HUES48 (cell line): ENCODE results near the gene KRT75.

Experiments
- H3K27ac ChIP-seq: one replicate; pipeline ENCODE4 v1.7.0; 2013; ENCODE audit warnings: low read depth, low read length, inconsistent platforms
- H3K27me3 ChIP-seq: 2 replicates; pipeline ENCODE4 v1.6.1; 2013; ENCODE audit warnings: mild to moderate bottlenecking, low read length; ENCODE audit not compliant: control insufficient read depth, insufficient read depth
- H3K36me3 ChIP-seq: 2 replicates; pipeline ENCODE4 v1.6.1; 2013; ENCODE audit warnings: low read length; ENCODE audit not compliant: control insufficient read depth, insufficient read depth
- H3K4me1 ChIP-seq: 2 replicates; pipeline ENCODE4 v1.6.1; 2013; ENCODE audit warnings: mild to moderate bottlenecking, low read length; ENCODE audit not compliant: control insufficient read depth, insufficient read depth
- H3K4me3 ChIP-seq: 2 replicates; pipeline ENCODE4 v1.5.1; 2013; ENCODE audit warnings: mild to moderate bottlenecking, low read depth, low read length
- H3K9ac ChIP-seq: 2 replicates; pipeline ENCODE4 v1.6.1; 2013; ENCODE audit warnings: mild to moderate bottlenecking, low read depth, low read length, moderate library complexity
- H3K9me3 ChIP-seq: 2 replicates; pipeline ENCODE4 v1.6.1; 2013; ENCODE audit warnings: low read length; ENCODE audit not compliant: control insufficient read depth, insufficient read depth

The KRT75 gene

DNA sequence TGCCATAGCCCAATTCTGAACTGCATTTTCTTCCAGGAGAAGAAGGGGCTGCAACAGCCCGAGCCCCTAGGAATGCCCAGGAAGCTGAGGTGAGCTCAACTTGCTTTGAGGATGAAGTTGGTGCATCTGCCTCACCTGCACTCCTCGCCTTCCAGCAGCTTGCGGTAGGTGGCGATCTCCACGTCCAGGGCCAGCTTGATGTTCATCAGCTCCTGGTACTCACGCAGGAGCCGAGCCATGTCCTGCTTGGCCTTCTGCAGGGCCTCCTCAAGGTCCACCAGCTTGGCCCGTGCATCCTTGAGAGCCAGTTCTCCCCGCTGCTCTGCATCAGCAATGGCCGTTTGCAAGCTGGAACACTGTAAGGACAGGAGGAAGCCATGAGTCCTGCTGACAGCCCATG is 6.0 kb downstream of the KRT75 start:
- H3K9me3 ChIP-seq, result no peaks in the 10 kb centered on the region
- H3K9ac ChIP-seq, result no peak overlapping the region
- no peaks in the 10 kb centered on the region for H3K27me3 ChIP-seq

DNA sequence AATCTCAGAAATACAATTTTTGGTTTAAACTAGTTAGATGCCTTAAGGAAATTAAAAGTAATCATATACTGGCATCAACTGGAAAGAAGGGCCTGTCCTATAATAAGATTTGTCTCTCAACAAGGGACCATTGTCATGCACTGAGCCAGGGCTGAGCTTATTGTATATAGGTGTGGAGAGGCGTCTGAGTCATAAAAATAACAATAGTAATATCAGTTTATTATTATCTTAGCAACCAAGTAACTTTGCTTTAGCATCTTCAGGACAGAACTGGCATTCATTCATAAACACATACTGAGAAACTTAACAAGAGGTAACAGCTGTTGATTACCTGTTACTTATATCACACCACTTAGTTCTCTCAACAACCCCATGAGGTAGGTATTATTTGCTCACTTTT is 7.1 kb downstream of the KRT75 start:
- Histone ChIP-seq H3K27ac (no peak overlapping the region), H3K27me3 (no peaks in the 10 kb centered on the region), H3K36me3 (no peaks in the 10 kb centered on the region), H3K4me3 (no peak overlapping the region), H3K4me1 (no peaks in the 10 kb centered on the region), H3K9me3 (no peaks in the 10 kb centered on the region), H3K9ac (no peak overlapping the region)

More for the DNA sequence above, 6.0 kb downstream of the KRT75 start:
- H3K4me1 ChIP-seq, result no peaks in the 10 kb centered on the region
- H3K27ac ChIP-seq, result no peak overlapping the region
- H3K36me3 ChIP-seq, result no peaks in the 10 kb centered on the region
- no peak overlapping the region for H3K4me3 ChIP-seq

DNA sequence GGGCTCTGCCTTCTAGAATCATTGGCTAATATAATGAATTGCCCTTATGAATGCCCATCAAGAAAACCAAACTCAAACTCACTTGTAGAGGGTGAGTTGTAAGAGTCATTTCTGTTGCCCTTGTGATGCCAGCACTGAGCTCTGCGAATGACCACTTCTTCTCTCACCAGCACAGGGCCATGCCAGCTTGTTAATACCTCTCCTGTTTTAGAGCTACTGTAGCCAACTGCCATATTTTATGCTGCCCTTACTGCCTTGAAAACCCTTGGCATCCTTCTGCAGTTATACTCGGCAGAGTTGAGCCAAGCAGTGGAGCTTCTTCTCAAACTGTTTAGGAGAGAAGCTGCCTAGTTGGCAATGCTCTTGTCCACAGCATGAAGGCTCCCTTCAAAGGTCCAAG is 8.1 kb downstream of the KRT75 start:
- no peak overlapping the region for H3K27ac ChIP-seq
- no peak overlapping the region for H3K9ac ChIP-seq
- H3K4me3 ChIP-seq, result no peak overlapping the region
- no peaks in the 10 kb centered on the region for H3K4me1 ChIP-seq
- H3K36me3 ChIP-seq, result no peaks in the 10 kb centered on the region
- no peaks in the 10 kb centered on the region for H3K9me3 ChIP-seq
- no peaks in the 10 kb centered on the region for H3K27me3 ChIP-seq

DNA sequence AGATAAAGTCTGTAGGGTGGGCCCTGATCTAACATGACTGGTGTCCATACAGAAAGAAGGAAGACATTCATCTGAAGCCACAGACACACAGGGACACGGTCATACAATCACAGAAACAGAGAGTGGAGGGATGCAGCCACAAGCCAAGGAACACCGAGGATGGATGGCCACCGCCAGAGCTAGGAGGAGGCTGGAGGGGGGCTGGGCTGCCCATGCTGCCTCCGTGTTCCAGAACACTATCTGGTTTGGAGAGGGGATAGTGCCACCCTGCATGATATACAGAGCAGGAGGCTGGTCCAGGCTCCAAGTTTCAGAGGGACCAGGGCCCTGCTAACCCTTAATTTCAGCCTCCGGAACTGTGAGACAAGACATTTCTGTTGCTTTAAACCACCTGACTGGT is 8.7 kb downstream of the KRT75 start:
- Histone ChIP-seq H3K36me3 (no peaks in the 10 kb centered on the region), H3K9me3 (no peaks in the 10 kb centered on the region), H3K4me3 (no peak overlapping the region), H3K4me1 (no peaks in the 10 kb centered on the region), H3K27ac (no peak overlapping the region), H3K27me3 (no peaks in the 10 kb centered on the region), H3K9ac (no peak overlapping the region)

DNA sequence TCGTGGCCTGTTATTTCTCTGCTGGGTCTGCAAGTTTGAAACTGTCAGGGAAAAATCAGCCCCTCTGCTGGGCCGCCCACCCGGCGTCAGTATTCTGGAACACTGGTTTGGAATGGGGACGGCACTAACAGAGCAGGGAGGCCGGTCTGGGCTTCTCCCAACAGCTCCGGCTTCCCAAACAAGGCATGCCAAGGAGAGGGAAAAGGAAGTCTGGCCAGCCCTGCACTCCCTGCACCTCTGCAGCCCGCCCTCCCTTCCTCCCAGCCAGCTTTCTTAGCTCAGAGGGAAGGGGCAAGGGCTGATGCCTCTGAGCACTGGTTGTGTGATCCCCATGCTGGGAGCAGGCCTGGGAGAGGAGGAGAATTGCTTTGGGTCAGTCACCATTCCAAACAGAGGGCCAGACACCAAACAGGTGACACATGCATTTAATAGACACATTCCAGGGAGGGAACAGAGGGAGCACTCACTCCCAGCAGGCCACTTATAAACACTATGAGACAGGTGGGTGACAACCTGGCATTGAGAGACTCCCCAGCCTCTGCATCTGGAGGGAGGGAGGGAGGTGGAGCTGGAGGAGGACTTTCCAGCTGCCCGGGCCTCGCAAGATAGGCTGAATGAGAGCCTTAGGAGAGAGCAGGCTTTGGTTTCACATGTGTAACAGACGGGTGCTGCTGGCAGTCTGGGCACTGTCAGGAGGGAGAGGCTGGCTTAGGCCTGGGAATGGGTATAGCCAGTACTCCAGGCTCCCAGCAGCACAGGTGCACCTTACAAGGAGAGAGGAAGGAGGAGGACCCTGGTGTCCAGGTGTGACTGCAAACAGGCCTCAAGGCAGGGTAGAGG is 10.3 kb downstream of the KRT75 start:
- no peaks in the 10 kb centered on the region for H3K9me3 ChIP-seq
- no peak overlapping the region for H3K9ac ChIP-seq
- H3K27ac ChIP-seq, result no peak overlapping the region
- no peak overlapping the region for H3K4me3 ChIP-seq
- no peaks in the 10 kb centered on the region for H3K27me3 ChIP-seq
- H3K4me1 ChIP-seq, result no peaks in the 10 kb centered on the region
- no peaks in the 10 kb centered on the region for H3K36me3 ChIP-seq

DNA sequence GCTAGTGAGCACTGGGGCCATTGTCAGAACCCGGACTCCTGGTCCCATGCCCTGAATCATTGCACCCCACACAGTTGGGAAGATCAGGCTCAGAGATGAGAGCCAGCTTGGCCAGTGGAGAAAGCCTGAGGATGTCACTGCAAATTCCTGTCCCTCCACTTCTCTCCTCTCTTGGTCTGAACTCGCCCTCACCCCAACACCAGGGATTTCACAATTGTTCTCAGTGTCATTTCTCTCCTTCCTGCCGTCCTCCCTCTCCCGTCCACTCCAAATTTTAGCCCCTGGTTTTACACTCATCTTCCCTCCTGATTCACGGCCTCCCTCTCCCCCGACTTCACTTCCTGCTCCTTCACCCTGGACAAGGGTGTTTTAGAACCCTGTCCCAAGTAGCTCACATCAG is 11.1 kb downstream of the KRT75 start:
- Histone ChIP-seq H3K4me3 (no peak overlapping the region), H3K9ac (no peak overlapping the region), H3K27ac (no peak overlapping the region), H3K36me3 (no peaks in the 10 kb centered on the region), H3K4me1 (no peaks in the 10 kb centered on the region), H3K9me3 (no peaks in the 10 kb centered on the region), H3K27me3 (no peaks in the 10 kb centered on the region)

DNA sequence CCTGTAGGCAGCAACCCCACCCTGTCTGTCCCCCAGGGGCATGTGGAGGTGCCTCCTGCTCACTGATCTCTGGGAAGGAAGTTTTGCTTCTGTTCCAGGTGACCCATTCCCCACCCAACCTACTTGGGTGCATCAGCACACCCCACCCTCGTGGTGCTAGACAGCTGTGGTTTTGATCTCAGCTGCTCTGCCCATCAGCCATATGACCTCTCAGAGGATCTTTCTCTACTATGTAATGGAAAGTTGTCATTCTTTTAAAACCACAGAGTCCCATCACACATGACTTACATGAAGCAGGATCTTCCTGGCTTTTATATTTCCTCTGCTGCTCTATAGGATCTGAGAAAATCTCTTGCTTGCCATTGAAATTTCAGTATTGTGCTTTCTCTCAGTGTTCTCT is 14.5 kb downstream of the KRT75 start:
- Histone ChIP-seq H3K36me3 (no peaks in the 10 kb centered on the region), H3K9me3 (no peaks in the 10 kb centered on the region), H3K4me3 (no peak overlapping the region), H3K9ac (no peak overlapping the region), H3K4me1 (no peaks in the 10 kb centered on the region), H3K27ac (no peak overlapping the region), H3K27me3 (no peaks in the 10 kb centered on the region)

DNA sequence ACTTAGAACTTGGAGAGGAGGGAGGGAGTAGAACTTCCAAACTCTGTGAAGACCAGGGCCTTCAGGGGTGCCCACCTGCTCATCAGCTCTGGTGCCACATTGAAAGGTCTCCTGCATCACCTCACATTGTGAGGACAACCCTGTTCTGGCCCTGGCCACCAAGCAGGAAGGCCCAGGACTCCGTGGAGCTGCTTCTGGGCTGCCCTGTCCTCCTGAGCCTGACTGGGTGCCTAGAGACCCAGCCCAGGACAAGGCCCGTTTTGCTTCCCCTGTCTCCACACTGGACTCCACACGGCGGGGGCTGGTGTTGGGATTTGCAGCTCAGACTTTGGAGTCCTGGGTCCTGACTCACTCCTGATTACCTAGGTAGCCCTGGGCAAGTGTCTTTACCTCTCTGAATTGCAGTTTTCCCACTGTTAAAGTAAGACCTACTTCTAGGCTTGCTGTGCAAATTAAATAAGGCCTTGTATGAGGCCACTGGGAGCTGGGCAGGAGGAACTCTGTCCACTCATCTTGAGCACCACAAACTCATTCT is 15.5 kb downstream of the KRT75 start:
- no peaks in the 10 kb centered on the region for H3K27me3 ChIP-seq
- no peak overlapping the region for H3K27ac ChIP-seq
- no peaks in the 10 kb centered on the region for H3K36me3 ChIP-seq
- H3K9ac ChIP-seq, result no peak overlapping the region
- H3K4me1 ChIP-seq, result no peaks in the 10 kb centered on the region
- no peaks in the 10 kb centered on the region for H3K9me3 ChIP-seq
- no peak overlapping the region for H3K4me3 ChIP-seq

DNA sequence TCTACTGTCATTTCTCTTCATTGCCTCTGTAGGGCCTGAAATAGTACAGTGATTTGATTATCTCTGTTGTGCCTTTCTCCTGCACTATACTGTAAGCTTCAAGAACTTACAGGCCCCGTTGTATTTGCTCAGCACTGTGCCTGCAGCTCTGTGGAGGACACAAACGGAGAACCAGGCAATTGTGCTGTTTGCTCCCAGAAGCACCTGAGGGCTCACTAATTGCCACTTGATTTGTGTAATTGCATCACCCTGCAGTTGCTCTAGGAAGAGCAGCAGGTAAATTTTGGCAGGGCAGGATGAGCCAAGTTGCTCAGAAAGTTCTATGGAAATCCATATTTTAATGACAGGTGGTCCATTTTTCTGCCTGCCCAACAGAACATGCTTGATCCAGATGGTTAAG is 16.4 kb downstream of the KRT75 start:
- no peak overlapping the region for H3K4me3 ChIP-seq

DNA sequence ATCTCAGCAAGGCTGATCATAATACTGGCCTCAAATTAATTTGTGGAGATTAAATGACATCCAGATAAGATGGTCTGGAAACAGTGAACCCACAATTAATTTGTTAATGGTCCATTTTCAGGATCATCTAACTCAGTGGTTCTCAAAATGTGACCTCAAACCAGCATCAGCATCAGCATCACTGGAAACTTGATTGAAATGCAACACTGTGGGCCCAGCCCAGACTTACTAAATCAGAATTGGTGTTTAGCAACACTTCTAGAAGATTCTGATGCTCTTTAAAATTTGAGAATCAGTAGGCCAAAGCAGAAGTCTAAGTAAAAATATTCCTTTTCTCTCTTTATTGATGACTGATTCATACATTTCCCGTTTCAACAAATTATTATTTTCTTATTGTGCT is 17.4 kb downstream of the KRT75 start:
- H3K4me3 ChIP-seq, result no peak overlapping the region
- H3K9ac ChIP-seq, result no peak overlapping the region
- H3K9me3 ChIP-seq, result no peaks in the 10 kb centered on the region
- no peak overlapping the region for H3K27ac ChIP-seq
- H3K4me1 ChIP-seq, result no peaks in the 10 kb centered on the region
- no peaks in the 10 kb centered on the region for H3K36me3 ChIP-seq
- H3K27me3 ChIP-seq, result no peaks in the 10 kb centered on the region

More for the DNA sequence above, 16.4 kb downstream of the KRT75 start:
- no peaks in the 10 kb centered on the region for H3K36me3 ChIP-seq
- no peaks in the 10 kb centered on the region for H3K4me1 ChIP-seq
- H3K9me3 ChIP-seq, result no peaks in the 10 kb centered on the region
- no peak overlapping the region for H3K27ac ChIP-seq
- H3K9ac ChIP-seq, result no peak overlapping the region
- H3K27me3 ChIP-seq, result no peaks in the 10 kb centered on the region

DNA sequence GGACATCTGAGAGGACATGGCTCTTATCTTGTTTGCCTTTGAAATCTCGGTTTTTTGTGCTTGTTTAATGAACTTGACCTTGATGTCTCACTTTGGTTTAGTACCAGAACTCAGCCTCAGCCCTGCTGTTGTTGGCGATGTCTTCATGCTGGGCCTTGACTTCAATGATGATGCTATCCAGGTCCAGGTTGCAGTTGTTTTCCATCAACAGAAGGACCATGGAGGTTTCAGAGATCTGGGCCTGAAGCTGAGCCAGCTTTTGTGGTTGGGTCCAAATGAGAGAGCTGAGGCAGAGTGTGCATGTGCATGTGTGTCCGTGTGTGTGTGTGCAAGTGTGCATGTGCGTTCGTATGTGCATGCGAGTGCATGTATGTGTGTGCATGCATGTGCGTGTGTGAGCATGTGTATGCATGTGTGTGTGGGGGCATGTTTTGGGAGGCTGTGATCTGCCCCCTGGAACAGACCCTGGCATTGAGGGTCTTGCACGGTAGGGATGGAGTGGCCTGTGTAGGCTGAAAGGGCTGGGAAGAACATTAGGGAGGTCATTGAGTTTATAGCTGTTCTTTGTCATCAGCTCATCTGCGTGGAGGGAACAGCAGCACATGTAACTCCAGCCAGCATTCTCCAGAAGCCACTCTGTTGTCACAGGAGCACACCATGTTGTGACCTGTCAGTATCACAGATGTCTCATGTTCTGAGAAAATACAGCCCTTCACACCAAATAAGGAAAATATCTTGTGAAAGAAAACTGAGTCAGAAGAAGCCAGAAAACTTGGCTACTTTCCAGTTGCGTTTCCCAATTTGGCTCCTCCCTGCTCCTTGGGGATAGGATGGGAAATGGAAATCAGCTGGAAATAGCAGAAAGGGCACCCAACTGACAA is 18.1 kb downstream of the KRT75 start:
- Histone ChIP-seq H3K36me3 (no peaks in the 10 kb centered on the region), H3K4me1 (no peaks in the 10 kb centered on the region), H3K4me3 (no peak overlapping the region), H3K27me3 (no peaks in the 10 kb centered on the region), H3K27ac (no peak overlapping the region), H3K9me3 (no peaks in the 10 kb centered on the region), H3K9ac (no peak overlapping the region)
